Pulmonary artery endothelial cell (primary cell): Measurements from ENCODE around the gene C11orf97. TPM values are rescaled to one million over a fixed set of nuclear protein-coding genes. Genes with fewer than 3 reads are reported as not detected.
"Not testable (repeated sequence)": the region's sequence is repeated elsewhere in the genome, so short reads cannot be mapped to it uniquely, and the experiment has no call there.

ENCODE experiments used
- DNase-seq: peaks from one replicate; pipeline ENCODE4 v3.0.0-alpha.2; 2011; ENCODE audit warnings: low read depth, low spot score
- total RNA-seq: library from RNA; depleted of rRNA; stranded (reverse); fragments of >200 nt; gene quantifications from 2 replicates; pipeline ENCODE4 v1.2.3, GENCODE V29; 2014

Gene C11orf97
- total RNA-seq, 1 donor from 2014 or later, result not detected

GRCh38 chr11:94525546-94526324 is 13.5 kb downstream of the C11orf97 start:
- peak; percentile 53 for DNase-seq

DNA sequence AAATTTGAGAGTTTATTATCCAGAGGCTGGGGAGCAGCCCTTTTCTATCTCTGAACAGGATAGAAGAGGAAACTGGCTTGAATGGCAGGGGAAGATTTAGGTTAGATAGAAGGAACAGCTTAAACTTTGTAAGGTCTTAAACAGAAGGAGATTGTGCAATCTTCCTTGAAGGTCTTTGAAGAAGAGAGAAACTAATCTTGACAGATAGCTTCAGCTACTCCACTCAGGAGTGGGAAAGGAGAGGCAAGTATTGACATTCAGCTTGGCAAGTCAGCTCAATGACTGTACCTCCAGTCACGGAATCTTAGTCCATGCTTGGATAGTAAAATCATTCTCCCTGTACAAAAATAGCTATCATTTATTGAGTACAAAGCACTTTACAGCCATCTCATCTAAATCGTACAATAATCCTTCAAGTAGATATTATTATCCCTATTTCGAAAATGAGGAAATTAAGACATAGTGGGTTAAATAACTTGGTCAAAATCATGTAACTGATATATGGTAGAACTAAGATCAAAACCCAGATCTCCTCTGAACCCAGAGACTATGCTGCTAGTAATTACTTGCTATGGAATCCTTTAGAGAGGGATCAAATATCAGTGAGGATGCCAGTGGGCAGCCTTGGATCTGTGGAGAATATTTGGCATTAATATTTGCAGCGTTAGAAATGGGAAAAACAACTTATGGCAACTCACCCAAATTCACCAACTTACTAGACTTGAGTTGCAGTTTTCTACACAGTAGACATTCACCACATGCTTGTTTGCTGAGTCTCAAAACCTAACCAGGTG is 14.6 kb downstream of the C11orf97 start:
- DNase-seq, result no peak

- DNase-seq, result no peak
Observed at GRCh38 chr11:94528551-94528950, 16.3 kb downstream of the C11orf97 start.

GRCh38 chr11:94532211-94532610 is 19.9 kb downstream of the C11orf97 start:
- no peak for DNase-seq

GRCh38 chr11:94533206-94533605 is 20.9 kb downstream of the C11orf97 start:
- no peak for DNase-seq

- no peak for DNase-seq
Observed at GRCh38 chr11:94533696-94534630, 21.7 kb downstream of the C11orf97 start.

DNA sequence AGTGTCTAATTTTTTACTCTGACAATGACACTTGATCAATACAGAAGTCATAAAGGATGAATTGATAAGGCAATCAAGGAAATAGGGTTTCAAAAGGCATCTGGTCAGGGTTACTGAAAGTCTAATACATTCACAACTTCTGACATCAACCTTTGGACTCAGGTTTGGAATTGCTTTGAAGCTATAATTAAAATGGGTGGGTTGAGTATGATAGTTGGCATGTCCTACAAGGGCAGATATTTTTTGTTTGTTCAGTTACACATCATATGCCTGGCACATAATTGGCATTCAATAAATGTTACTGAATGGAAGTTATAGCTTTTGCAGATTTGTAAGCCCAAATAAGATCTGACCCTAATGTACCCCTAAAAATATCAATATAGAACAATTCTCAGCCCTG is 24.1 kb downstream of the C11orf97 start:
- no peak for DNase-seq

- no peak for DNase-seq
Observed at GRCh38 chr11:94537031-94537600, 24.9 kb downstream of the C11orf97 start.

GRCh38 chr11:94539420-94539819 is 27.2 kb downstream of the C11orf97 start:
- no peak for DNase-seq

- no peak for DNase-seq
Observed at GRCh38 chr11:94543695-94544645, 31.7 kb downstream of the C11orf97 start, which contains the start of gene FUT4. FUT4 (plus strand) TSS chr11:94543921; CDS start chr11:94544134, 213 bp downstream.

DNA sequence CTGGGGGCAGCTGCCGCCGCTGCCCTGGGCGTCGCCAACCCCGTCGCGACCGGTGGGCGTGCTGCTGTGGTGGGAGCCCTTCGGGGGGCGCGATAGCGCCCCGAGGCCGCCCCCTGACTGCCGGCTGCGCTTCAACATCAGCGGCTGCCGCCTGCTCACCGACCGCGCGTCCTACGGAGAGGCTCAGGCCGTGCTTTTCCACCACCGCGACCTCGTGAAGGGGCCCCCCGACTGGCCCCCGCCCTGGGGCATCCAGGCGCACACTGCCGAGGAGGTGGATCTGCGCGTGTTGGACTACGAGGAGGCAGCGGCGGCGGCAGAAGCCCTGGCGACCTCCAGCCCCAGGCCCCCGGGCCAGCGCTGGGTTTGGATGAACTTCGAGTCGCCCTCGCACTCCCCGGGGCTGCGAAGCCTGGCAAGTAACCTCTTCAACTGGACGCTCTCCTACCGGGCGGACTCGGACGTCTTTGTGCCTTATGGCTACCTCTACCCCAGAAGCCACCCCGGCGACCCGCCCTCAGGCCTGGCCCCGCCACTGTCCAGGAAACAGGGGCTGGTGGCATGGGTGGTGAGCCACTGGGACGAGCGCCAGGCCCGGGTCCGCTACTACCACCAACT is 32.5 kb downstream of the C11orf97 start:
- no peak for DNase-seq

DNA sequence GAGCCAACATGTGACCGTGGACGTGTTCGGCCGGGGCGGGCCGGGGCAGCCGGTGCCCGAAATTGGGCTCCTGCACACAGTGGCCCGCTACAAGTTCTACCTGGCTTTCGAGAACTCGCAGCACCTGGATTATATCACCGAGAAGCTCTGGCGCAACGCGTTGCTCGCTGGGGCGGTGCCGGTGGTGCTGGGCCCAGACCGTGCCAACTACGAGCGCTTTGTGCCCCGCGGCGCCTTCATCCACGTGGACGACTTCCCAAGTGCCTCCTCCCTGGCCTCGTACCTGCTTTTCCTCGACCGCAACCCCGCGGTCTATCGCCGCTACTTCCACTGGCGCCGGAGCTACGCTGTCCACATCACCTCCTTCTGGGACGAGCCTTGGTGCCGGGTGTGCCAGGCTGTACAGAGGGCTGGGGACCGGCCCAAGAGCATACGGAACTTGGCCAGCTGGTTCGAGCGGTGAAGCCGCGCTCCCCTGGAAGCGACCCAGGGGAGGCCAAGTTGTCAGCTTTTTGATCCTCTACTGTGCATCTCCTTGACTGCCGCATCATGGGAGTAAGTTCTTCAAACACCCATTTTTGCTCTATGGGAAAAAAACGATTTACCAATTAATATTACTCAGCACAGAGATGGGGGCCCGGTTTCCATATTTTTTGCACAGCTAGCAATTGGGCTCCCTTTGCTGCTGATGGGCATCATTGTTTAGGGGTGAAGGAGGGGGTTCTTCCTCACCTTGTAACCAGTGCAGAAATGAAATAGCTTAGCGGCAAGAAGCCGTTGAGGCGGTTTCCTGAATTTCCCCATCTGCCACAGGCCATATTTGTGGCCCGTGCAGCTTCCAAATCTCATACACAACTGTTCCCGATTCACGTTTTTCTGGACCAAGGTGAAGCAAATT is 33.3 kb downstream of the C11orf97 start:
- DNase-seq, result no peak

DNA sequence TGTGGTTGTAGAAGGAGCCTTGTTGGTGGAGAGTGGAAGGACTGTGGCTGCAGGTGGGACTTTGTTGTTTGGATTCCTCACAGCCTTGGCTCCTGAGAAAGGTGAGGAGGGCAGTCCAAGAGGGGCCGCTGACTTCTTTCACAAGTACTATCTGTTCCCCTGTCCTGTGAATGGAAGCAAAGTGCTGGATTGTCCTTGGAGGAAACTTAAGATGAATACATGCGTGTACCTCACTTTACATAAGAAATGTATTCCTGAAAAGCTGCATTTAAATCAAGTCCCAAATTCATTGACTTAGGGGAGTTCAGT is 33.9 kb downstream of the C11orf97 start:
- no peak for DNase-seq

DNA sequence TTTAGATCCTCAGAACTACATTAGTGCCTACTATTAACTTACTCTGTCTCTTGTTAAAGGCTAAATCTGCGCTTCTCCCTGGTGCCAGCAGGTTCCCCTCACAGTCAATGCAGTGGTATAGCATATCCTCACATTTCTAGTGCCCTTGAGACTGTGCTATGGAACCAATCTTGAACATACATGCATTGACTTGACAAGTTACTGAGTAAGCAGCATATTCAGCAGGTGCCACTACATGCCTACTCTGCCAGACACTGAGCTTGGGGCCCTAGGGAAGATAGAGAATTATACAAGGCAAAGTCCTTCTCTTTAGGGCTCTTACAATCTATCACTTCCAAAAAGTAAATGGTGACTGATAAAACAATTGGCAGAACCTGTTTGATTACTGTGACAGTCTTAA is 34.6 kb downstream of the C11orf97 start:
- no peak for DNase-seq

- DNase-seq, result no peak
Observed at GRCh38 chr11:94549146-94549545, 36.9 kb downstream of the C11orf97 start.

GRCh38 chr11:94550513-94550912 is 38.3 kb downstream of the C11orf97 start:
- DNase-seq, result no peak

GRCh38 chr11:94553938-94554337 is 41.7 kb downstream of the C11orf97 start:
- DNase-seq, result no peak

GRCh38 chr11:94555752-94556329 is 43.6 kb downstream of the C11orf97 start:
- not testable (repeated sequence) for DNase-seq
